Measurements from ENCODE around the gene NHSL1. TPM values are rescaled to one million over a fixed set of nuclear protein-coding genes. Genes with fewer than 3 reads are reported as not detected.

Gene NHSL1
- total and polyA plus RNA-seq, 2 of the 8 experiments (the other 6 are each of a cell fraction or from before 2014, with no cell fraction given) = 7.2 to 32.4 TPM

DNA sequence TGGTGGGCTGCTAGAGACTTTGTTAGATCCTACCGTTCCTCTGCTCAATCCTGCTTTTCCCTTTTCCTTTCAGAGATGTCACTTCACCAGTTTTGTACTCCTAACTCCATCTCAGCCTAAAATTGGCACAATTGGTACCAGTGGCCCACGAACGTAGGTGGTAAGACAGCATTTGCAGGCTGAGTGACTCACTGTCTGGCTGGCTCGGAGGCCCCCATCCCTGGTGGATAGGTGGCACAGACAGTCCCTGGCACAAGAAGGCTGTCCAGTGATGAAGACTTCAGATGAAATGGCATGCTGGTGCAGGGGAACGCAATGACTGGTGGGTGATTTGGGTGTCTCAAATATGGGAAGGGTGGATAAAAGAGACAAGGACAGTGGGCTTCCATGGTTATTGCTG is 84.2 kb downstream of the NHSL1 start (continued):
- no peak for TF ChIP-seq POLR2AphosphoS5 (IDR thresholded peaks at IDR 0.05; ENCODE audit: low read depth, low read length)
- no peak for TF ChIP-seq TAF1 (IDR thresholded peaks at IDR 0.05; ENCODE audit: low read depth, low read length)
- no peak for TF ChIP-seq ASH2L (IDR thresholded peaks at IDR 0.05; ENCODE audit: low read length)
- TF ChIP-seq EGR1 (IDR thresholded peaks at IDR 0.05; ENCODE audit: borderline replicate concordance, low read depth, low read length) = no peak
